GM18505 (cell line): Measurements from ENCODE around the gene RALGPS1.

Experiments
- ATAC-seq: cut with Tn5 transposase; IDR thresholded peaks from one replicate; pipeline ENCODE4 v1.9.1; 2021; ENCODE audit not compliant: unreplicated experiment
- POLR2A ChIP-seq: IDR thresholded peaks from 4 replicates; pipeline ENCODE4 v1.6.1; 2011; ENCODE audit warnings: borderline replicate concordance; ENCODE audit not compliant: insufficient read depth, insufficient read length; ENCODE audit errors: extremely low read depth

Gene RALGPS1

DNA sequence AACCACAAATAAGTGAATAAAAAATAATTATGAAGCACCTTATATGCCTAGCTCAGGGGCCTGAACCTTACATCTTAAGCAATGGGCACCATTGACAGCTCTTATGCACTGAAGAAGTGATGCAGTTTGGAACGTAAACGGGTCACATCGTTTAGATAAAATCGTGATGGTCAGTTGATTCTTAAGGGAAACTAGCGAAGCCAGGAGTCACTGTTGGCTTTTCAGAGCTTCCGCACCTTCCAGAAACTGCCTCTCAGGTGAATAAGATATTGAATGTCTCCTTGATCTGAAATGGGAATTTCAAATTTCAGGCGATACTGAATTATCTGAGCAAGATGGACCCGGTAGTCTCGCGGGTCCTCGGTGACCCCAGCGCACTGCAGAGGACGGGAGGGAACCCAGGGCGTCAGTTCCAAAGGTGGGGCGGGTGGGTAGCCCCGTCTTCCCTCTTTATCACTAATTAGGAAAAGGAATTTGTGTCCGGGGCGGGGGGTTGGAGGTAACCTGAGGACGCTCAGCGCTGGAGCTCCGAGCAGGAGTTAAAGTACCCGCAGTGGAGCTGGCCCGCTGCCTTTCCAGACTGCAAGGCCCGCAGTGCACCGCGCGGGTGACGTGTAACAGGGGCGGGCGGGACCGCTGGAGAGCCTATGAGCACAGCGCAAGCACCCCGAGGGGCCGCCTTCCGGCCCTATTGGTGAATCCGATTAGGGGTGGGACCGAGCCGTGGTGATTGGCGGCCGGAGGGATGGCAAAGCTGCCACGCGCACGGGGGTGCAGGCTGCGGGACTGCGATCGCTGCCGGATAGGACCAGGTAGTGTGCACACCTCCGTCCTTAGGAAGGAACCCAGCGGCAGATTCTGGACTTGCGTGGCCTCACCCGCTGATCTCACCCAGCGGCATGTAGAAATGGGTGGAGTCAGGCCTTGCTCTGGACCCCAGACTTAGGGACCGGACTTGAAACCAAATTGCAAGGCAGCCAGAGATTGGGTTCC is 330.3 kb downstream of the RALGPS1 start:
- TF ChIP-seq POLR2A: peak; percentile 67
- ATAC-seq: peak; percentile 99

DNA sequence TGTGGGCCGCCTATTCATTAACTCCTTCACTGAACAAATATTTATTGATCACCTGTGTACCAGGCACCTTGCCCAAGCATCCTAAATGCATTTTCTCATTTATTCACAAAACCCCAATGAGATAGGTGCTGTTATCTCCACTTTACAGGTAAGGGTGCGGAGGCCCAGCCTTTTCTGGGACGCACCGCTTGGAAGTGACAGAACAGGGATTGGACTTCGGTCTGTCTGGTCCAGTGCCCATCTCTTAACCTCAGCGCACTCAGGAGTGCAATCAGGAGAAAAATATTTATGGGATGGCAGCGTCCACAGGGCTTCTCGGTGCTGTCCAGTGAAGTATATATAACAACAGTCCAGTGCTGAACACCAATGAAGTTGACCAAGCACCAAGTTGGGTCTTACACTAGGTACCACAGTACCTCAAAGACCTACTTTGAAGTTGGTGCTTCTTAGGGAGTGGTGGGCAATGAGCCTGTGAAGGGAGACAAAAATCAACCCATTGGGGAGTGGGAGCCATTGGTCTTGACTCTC is 331.1 kb downstream of the RALGPS1 start:
- no peak for ATAC-seq
- TF ChIP-seq POLR2A: no peak

DNA sequence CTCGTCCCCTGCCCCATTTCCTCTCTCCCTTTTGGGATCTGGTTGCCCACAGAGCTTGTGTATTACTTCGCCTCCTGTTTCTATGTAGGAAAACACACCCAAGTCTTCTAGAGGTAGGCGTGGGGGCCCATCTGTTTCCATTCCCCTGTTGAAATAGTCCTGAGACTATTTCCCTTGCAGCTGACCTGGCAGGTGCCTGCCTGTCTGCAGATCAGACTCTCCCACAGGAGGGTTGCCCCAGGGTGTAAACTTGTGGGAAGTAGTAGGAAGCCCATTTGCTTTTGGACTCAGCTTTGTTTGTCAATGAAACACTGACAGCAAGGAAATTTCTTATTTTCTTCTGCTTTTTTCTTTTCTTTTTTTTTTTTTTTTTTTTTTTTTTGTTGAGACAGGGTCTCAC is 333.7 kb downstream of the RALGPS1 start:
- ATAC-seq: no peak
- TF ChIP-seq POLR2A: no peak

DNA sequence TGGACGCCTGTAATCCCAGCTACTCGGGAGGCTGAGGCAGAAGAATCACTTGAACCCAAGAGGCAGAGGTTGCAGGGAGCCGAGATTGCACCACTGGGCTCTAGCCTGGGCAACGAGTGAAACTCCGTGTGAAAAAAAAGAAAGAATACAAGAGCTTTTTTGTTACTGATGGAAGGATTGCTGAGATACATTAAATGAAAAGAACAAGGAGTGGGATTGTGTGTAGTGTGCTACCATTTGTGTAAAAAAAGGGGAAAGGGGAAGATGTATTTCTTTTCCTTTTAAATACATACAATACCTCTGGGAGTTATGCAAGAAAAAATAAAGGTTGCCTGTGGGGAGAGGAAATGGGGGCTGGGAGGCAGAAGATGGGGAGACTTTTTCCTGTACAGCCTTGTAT is 335.3 kb downstream of the RALGPS1 start:
- no peak for TF ChIP-seq POLR2A
- ATAC-seq: no peak

DNA sequence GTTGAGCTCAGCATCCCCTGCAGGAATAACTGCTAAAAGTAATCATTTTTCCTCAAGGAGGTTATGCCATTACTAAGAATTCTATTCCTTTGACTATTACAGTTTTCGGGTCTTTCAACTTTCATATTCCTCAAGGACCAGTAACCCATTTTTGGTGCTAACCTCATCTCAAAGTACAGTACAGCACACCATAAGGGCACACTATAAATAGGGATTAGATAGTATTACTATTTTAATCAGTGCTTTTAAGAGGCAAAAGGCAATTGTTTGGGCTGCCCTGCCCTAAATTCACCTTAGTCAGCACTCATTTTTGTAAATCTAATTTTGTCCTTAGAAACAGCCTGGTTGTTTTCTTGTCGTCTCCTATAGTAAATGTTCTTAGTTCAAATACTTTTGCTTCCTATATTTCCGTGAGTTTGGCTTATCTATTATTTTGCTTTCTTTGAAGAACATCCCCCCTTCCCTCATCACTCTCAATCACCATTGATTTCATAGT is 336.4 kb downstream of the RALGPS1 start:
- ATAC-seq: no peak
- TF ChIP-seq POLR2A: no peak

DNA sequence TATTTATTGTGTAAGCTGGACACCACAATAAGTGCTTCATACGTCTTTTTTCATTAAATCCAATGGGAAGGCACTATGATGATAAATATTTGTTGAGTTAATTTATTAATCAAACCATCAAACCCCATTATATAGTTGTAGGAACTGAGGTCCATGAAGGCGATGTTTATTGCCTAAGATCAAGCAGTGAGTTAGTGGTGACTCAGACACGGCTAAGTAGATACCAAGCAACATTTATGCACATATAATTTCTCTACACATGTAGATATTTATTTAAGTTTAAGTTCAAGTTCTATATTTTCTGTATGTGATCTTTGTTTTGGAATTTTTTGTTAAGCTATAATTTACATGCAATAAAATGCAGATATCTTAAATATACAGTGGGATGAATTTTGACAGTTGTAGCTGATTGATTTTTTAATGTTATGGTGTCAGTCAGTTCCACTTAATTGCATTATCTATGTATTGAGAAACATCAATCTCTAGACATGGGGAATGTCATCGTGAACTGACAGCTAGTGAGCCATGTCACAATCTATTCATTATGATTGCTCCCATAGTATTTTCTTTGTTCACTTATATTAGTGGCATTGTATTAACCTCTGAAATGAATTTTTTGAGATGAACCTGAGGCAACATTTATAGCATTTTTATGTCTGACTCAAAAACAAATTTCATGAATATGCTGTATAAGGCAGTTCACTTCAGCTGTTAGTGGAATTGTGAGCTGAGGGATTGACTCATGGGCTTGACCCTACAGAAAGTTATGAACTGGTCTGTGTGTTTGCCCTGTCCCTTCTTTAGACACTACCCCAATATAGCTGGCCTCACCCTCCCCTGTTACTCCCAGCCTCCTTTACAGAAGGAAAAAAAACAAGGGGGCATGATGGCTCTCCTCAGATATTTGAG is 338.1 kb downstream of the RALGPS1 start:
- no peak for ATAC-seq
- TF ChIP-seq POLR2A: no peak

DNA sequence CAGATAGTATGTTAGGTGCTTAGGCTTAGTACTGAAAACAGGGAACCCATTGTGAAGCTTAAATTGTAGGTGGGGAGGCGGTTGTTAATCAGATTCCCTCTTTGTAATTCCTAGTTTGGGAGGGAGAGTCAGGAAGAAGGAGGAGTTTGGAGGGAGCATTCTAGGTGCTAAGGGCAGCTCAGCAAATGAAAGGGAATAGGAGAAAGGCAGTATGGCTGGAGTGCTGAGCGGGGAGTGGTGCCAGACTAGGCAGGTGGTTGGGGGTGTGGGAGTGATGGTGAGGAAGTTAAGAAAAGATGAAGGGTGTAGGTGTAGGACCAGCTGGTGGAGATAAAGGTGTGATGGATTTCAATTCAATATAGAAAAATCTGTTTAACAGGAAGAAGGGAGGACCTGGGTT is 338.9 kb downstream of the RALGPS1 start:
- TF ChIP-seq POLR2A: no peak
- no peak for ATAC-seq

DNA sequence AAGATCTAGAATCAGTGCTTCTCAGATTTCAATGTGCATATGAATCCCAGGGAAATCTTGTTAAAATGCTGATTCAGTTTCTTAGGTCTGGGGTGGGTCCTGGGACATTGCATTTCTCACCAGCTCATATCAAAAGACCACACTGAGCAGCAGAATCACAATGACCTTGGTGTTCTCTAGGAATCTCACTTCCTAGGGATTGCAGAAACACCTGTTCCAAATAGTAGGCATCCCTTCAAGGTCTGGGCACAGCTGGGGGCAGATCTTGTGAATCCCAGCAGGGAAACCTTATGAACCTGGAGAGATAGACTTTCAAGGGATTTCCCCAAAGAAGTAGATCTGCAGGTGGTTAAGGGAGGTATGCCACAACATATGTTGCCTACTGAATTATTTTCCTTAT is 341.1 kb downstream of the RALGPS1 start:
- no peak for TF ChIP-seq POLR2A
- ATAC-seq: no peak

DNA sequence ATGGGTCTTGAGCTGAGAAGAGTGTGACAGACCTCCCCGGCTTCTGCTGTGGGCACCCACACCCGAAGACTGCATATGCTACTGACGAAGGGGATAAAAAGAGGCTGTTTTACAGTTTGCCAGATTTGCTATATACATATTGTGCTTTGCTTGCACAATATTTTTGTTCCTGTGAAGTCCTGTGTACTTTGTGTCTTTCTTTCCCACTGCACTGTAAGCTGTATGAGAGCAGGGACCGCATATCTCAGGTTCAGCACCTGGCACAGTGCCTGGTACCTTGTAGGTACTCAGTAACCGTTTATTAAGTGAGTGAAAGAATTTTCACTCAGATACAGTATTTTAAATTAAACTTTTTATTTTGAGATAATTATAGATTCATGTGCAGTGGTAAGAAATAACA is 341.7 kb downstream of the RALGPS1 start:
- ATAC-seq: no peak
- no peak for TF ChIP-seq POLR2A

DNA sequence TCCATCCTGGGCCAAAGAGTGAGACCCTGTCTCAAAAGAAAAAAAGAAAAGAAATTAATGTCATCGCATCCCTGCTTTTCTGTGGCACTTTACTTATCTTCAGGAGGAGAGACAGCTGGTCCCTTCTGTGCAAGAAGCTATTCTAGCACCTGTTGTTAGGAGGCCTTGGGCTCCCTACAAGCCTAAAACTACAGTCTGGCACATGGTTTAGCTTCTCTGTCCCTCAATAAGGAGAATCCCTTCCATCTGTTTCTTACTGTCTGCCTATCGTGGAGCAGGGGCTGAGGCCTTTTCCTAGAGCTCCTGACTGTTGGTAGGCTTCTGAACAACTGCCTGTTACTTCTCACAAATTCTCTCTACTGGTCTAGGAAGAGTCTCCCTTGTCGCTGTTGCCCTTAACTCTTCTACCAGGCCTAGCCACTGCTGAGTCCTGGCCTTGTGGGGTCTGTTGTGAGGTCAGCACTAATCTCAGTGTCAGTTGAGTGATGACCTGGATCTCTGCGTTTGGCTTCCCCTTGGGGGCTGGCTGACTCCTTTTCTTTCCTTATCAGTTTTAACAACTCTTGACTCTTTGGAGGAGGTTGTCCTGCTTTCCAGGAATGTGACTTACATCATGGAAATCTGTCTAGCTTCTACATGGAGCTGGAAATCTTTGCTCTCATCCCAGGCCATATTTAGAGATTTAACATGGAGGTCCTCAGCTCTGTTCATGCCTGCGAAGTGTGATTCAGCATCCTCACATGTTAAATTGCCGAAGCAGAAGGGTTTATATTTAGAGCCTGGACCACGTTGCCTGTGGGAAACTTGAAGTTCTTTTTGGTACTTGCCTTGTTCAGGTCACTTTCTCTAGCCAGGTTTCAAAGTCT is 344.3 kb downstream of the RALGPS1 start:
- no peak for ATAC-seq
- TF ChIP-seq POLR2A: no peak

DNA sequence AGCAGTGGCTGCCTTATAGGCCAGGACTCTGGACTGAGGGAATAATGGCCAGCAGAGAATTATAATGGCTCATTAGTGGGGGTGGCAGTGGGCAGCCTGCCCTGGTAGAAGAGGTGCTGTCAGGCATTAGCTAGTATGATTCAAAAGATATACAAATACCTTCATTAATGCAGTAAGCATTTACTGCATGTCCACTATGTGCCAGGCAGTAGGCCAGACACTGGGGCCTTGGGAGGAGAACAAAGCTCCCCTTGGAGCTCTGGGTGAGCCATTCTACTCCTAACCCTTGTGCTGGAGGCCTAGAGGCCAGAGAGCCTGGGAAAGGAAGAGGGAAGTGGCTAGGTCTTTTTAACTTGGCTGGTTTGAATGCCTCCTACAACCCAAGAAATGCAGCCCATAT is 348.0 kb downstream of the RALGPS1 start:
- ATAC-seq: no peak
- TF ChIP-seq POLR2A: no peak

DNA sequence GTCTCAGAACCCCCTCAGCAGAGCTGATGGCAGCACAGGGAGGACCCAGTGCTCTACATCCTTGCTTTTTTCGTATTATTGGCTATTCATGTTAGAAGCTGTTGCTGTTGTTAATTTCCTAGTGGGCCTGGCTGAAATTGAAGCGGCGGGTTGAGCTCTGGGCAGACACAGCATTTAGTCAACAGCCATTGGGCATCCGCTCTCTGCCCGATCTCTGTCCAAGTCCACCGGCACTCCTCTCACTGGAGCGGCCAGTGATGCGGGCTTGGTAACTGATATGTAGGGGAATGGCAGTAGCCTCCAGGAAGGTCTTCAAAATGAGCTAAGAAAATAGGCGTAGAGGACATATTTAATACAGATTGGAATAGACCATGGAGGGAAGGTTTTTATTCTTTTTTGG is 348.7 kb downstream of the RALGPS1 start:
- TF ChIP-seq POLR2A: no peak
- no peak for ATAC-seq
